DND-41 (cell line): Measurements from ENCODE around the gene NPEPL1.

Source experiments
- CTCF ChIP-seq: IDR thresholded peaks from 2 replicates; pipeline ENCODE4 v1.5.1; 2012; ENCODE audit warnings: borderline replicate concordance, low read length, moderate library complexity, mild to moderate bottlenecking; ENCODE audit not compliant: poor library complexity, severe bottlenecking; ENCODE audit errors: extremely low read depth
- EZH2 ChIP-seq: IDR thresholded peaks from 3 replicates; pipeline ENCODE4 v1.6.1; 2012; ENCODE audit warnings: borderline replicate concordance, low read depth, mild to moderate bottlenecking, moderate library complexity, low read length, inconsistent platforms; ENCODE audit not compliant: severe bottlenecking

GRCh38 chr20:58714340-58714922 is 21.8 kb downstream of the NPEPL1 start:
- TF ChIP-seq CTCF = no peak
- TF ChIP-seq EZH2 = no peak
